Measurements from ENCODE around the gene RPL27A.

RPL27A gene

GRCh38 chr11:8717876-8718753 lies 35.5 kb downstream of the RPL27A start:
- no peak overlapping the region for H3K27ac ChIP-seq
- TF ChIP-seq, protein P1, sequence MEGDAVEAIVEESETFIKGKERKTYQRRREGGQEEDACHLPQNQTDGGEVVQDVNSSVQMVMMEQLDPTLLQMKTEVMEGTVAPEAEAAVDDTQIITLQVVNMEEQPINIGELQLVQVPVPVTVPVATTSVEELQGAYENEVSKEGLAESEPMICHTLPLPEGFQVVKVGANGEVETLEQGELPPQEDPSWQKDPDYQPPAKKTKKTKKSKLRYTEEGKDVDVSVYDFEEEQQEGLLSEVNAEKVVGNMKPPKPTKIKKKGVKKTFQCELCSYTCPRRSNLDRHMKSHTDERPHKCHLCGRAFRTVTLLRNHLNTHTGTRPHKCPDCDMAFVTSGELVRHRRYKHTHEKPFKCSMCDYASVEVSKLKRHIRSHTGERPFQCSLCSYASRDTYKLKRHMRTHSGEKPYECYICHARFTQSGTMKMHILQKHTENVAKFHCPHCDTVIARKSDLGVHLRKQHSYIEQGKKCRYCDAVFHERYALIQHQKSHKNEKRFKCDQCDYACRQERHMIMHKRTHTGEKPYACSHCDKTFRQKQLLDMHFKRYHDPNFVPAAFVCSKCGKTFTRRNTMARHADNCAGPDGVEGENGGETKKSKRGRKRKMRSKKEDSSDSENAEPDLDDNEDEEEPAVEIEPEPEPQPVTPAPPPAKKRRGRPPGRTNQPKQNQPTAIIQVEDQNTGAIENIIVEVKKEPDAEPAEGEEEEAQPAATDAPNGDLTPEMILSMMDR (conservative IDR thresholded peaks at IDR 0.05), result no peak

GRCh38 chr11:8719211-8719649 lies 36.6 kb downstream of the RPL27A start:
- H3K27ac ChIP-seq, result no peak overlapping the region
- TF ChIP-seq, protein P1 (conservative IDR thresholded peaks at IDR 0.05), result no peak

DNA sequence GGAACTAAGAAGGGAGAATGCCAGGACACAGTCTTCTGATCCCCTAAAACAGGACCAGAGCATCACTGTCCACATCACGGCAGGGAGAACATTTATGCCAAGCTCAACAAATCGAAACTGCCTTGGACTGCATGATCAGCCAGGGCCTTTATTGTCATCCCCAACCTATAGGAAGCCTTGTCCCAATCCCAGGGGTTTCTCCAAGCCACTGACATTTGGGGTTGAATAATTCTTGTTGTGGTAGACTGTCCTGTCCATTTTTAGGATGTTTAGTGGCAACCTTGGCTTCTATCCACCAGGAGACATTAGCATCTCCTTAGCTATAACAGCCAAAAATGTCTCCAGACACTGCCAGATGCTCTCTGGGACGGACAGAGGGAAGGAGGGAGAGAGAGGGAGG lies 37.1 kb downstream of the RPL27A start:
- TF ChIP-seq, protein P1 (conservative IDR thresholded peaks at IDR 0.05), result no peak
- no peak overlapping the region for H3K27ac ChIP-seq

GRCh38 chr11:8720352-8720751 lies 37.8 kb downstream of the RPL27A start:
- H3K27ac ChIP-seq, result peak overlapping the region; percentile 77
- TF ChIP-seq, protein P1 (conservative IDR thresholded peaks at IDR 0.05), result no peak

DNA sequence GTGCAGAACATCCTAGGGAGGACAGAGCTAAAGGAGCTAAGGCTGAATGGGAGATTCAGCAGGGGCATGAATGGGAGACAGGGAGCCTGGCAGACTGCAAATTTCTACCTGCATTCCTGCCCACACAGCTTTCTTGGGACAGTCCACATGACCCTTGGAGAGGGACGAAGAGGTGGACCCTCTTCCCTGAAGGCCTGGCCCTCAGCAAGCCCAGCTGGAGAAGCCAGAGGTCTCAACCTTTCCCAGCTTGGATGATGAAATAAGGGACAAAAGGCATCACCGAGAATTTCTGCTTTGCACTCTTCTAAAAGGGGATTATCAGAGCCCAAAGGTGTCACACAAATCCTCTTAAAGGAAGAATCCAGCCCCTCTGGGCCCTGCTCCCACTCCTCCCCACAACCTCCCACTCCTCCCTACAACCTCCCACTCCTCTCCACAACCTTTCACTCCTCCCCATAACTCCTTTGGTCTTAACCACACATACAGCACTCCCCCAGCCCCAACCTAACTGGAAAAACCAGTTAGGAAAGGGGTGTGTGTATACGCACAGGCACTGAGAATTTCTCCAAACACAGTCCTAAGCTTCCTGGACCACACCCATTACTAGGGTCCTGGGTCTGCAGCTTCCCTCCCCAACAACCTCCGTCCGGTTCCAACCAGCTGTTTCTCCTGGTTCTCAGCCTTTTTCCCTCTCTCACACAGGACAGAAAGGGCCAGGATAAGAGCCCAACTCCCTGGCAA lies 38.4 kb downstream of the RPL27A start:
- peak overlapping the region; percentile 77 for H3K27ac ChIP-seq
- TF ChIP-seq, protein P1 (conservative IDR thresholded peaks at IDR 0.05), result no peak

GRCh38 chr11:8721609-8722500 lies 39.3 kb downstream of the RPL27A start:
- peak overlapping the region; percentile 77 for H3K27ac ChIP-seq
- TF ChIP-seq, protein P1 (conservative IDR thresholded peaks at IDR 0.05), result no peak
